Naive thymus-derived CD4-positive, alpha-beta T cell (primary cell): ENCODE measurements around the gene SRMS. TPM values are rescaled to one million over a fixed set of nuclear protein-coding genes. Genes with fewer than 3 reads are reported as not detected.

ENCODE experiments used
- ATAC-seq: fragments of 150-1000 bp; cut with Tn5 transposase; 2 replicates; pipeline ENCODE4 v1.10.0; 2021; ENCODE audit warnings: mild to moderate bottlenecking, moderate library complexity
- CTCF ChIA-PET: fragments of 350-600 bp; sonication (Branson Sonifier 250); formaldehyde crosslinking; loops from one replicate; lab custom pipeline; 2021; ENCODE audit warnings: antibody characterized with exemption; lab: Charles Lee
- POLR2A ChIA-PET: fragments of 350-600 bp; sonication (Branson Sonifier 250); formaldehyde crosslinking; loops from one replicate; lab custom pipeline; 2021; ENCODE audit warnings: antibody characterized with exemption, inconsistent platforms; lab: Charles Lee
- DNase-seq, 9 donors: peaks; one replicate each; pipeline versions ENCODE4 v3.0.0 to v3.0.0-alpha.2; 2020 to 2022; ENCODE audit warnings: mixed read lengths in 1 of 9
- H3K27ac ChIP-seq: one replicate; pipeline ENCODE4 v1.7.0; 2013; ENCODE audit warnings: mild to moderate bottlenecking, low read depth, low read length, moderate library complexity
- H3K27me3 ChIP-seq, 2 donors: one replicate each; pipeline ENCODE4 v1.7.0; 2013; ENCODE audit warnings: low read length in 2 of 2, mild to moderate bottlenecking in 2 of 2, moderate library complexity in 2 of 2; ENCODE audit not compliant: control insufficient read depth in 2 of 2, insufficient read depth in 2 of 2
- H3K36me3 ChIP-seq, 3 experiments: 1 replicate in 2 of 3; 2 replicates in 1 of 3; pipeline ENCODE4 v1.7.0; 2013; ENCODE audit warnings: low read length in 3 of 3, mild to moderate bottlenecking in 3 of 3, moderate library complexity in 1 of 3; ENCODE audit not compliant: insufficient read depth in 3 of 3, control insufficient read depth in 2 of 3
- H3K4me1 ChIP-seq, 2 donors: one replicate each; pipeline ENCODE4 v1.7.0; 2013; ENCODE audit warnings: low read length in 2 of 2, mild to moderate bottlenecking in 2 of 2, moderate library complexity in 1 of 2; ENCODE audit not compliant: control insufficient read depth in 2 of 2, insufficient read depth in 2 of 2
- H3K4me3 ChIP-seq: 2 replicates; pipeline ENCODE4 v1.7.0; 2013; ENCODE audit warnings: mild to moderate bottlenecking, low read length
- H3K9me3 ChIP-seq, 3 experiments: 1 replicate in 2 of 3; 2 replicates in 1 of 3; pipeline ENCODE4 v1.7.0; 2013; ENCODE audit warnings: low read length in 3 of 3; ENCODE audit not compliant: control insufficient read depth in 2 of 3
- H3K27ac Mint-ChIP-seq, 9 donors: one replicate each; pipeline ENCODE4 v1.8.0; 2020 to 2022; ENCODE audit warnings: mixed read lengths in 9 of 9, mild to moderate bottlenecking in 8 of 9, moderate library complexity in 5 of 9, inconsistent platforms in 2 of 9
- H3K27me3 Mint-ChIP-seq, 5 donors: one replicate each; pipeline ENCODE4 v1.8.0; 2021 to 2022; ENCODE audit warnings: mixed read lengths in 5 of 5, mild to moderate bottlenecking in 1 of 5
- H3K36me3 Mint-ChIP-seq, 5 donors: one replicate each; pipeline ENCODE4 v1.8.0; 2020 to 2022; ENCODE audit warnings: mixed read lengths in 5 of 5, mild to moderate bottlenecking in 3 of 5, inconsistent platforms in 1 of 5
- H3K4me1 Mint-ChIP-seq, 7 donors: one replicate each; pipeline ENCODE4 v1.8.0; 2020 to 2022; ENCODE audit warnings: mixed read lengths in 7 of 7, mild to moderate bottlenecking in 3 of 7, inconsistent platforms in 1 of 7
- H3K4me3 Mint-ChIP-seq, 10 donors: one replicate each; pipeline ENCODE4 v1.8.0; 2020 to 2022; ENCODE audit warnings: mild to moderate bottlenecking in 10 of 10, mixed read lengths in 10 of 10, moderate library complexity in 6 of 10, inconsistent platforms in 2 of 10
- H3K9me3 Mint-ChIP-seq, 11 donors: one replicate each; pipeline ENCODE4 v1.8.0; 2020 to 2022; ENCODE audit warnings: mixed read lengths in 11 of 11, mild to moderate bottlenecking in 4 of 11, inconsistent platforms in 1 of 11, moderate library complexity in 1 of 11
- intact Hi-C, 2 donors: fragments of 100-400 bp; cut with micrococcal nuclease; formaldehyde crosslinking; loops; one replicate each; pipeline ENCODE4 v1.15.1; 2023
- polyA plus RNA-seq, 2 donors: library from polyadenylated mRNA; unstranded; fragments of 300-500 nt; fragmentation: Illumina TruSeq; gene quantifications; one replicate each; pipeline ENCODE4 v1.2.3, GENCODE V29; 2021
- total RNA-seq, 6 experiments: library from RNA in 5 of 6; stranded (reverse) in 5 of 6; gene quantifications; 1 replicate in 5 of 6; 2 replicates in 1 of 6; pipeline ENCODE4 v1.2.3 and lab custom pipeline; 2021 to 2026

The SRMS gene
- total and polyA plus RNA-seq, 7 experiments from 2014 or later = 0.24 TPM; not detected in 6

DNA sequence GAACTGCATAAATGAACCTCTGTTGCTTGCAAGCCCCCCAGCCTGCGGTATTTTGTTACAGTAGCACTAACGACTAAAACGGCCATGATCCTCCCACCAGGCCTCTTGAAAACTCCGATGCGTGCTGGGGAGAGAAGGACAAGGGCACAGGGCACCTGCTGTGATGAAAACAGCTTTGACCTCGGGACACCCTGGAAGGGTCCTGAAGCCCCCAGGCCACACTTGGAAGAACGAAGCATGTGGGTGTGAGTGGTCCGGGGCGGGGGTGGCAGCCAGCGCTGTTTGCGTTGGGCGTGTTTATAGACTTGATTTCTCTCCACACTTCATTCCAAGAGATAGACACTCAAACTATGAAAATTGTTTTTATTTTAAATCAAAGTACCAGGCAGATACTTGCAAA is 39.7 kb upstream of the SRMS start:
- Mint-ChIP-seq H3K9me3 (no peaks in the 10 kb centered on the region), H3K4me3 (peak overlapping the region in 4 of 10 donors; percentile 1 to 66 (median 36)), H3K4me1 (peaks cover 5 to 27% (median 20%) of the 10 kb centered on the region in 7 donors), H3K27ac (peak overlapping the region in 6 of 9 donors; percentile 41 to 96 (median 84)), H3K27me3 (peaks cover 0 to 9% (median 0%) of the 10 kb centered on the region in 5 donors), H3K36me3 (peaks cover 0 to 26% (median 9%) of the 10 kb centered on the region in 5 donors)
- peaks cover 0 to 36% (median 0%) of the 10 kb centered on the region in 3 experiments for H3K36me3 ChIP-seq
- H3K9me3 ChIP-seq = no peaks in the 10 kb centered on the region
- H3K27ac ChIP-seq = no peak overlapping the region
- ChIA-PET POLR2A (interaction anchor here (0.5 kb wide), 1 partner anchor 390 kb away, joined by 3 read pairs; no protein-coding TSS in a partner anchor), CTCF (interaction anchor here (1.4 kb wide), 1 partner anchor 55 kb away, joined by 4 read pairs; no protein-coding TSS in a partner anchor)
- H3K4me3 ChIP-seq = no peak overlapping the region
- no peaks in the 10 kb centered on the region for H3K27me3 ChIP-seq
- no peak for DNase-seq
- intact Hi-C loops = no loop called here
- ATAC-seq = no peak
- peaks cover 0 to 23% of the 10 kb centered on the region in 2 donors for H3K4me1 ChIP-seq

GRCh38 chr20:63586797-63587196 is 39.2 kb upstream of the SRMS start:
- DNase-seq (no peak), ATAC-seq (no peak)
- H3K27ac Mint-ChIP-seq = peak overlapping the region in 1 of 9 donors; percentile 87
- H3K9me3 Mint-ChIP-seq = no peaks in the 10 kb centered on the region
- H3K27me3 Mint-ChIP-seq = peaks cover 0 to 9% (median 0%) of the 10 kb centered on the region in 5 donors
- H3K27ac ChIP-seq = no peak overlapping the region
- peaks cover 0 to 23% (median 9%) of the 10 kb centered on the region in 5 donors for H3K36me3 Mint-ChIP-seq
- H3K4me1 Mint-ChIP-seq = peaks cover 5 to 27% (median 20%) of the 10 kb centered on the region in 7 donors
- H3K4me3 ChIP-seq = no peak overlapping the region
- H3K9me3 ChIP-seq = no peaks in the 10 kb centered on the region
- H3K27me3 ChIP-seq = no peaks in the 10 kb centered on the region
- POLR2A ChIA-PET = interaction anchor here (0.5 kb wide), 1 partner anchor 391 kb away, joined by 3 read pairs; no protein-coding TSS in a partner anchor
- H3K4me1 ChIP-seq = peaks cover 0 to 23% of the 10 kb centered on the region in 2 donors
- intact Hi-C loops = no loop called here
- CTCF ChIA-PET = no interaction called here
- peaks cover 0 to 31% (median 0%) of the 10 kb centered on the region in 3 experiments for H3K36me3 ChIP-seq
- no peak overlapping the region for H3K4me3 Mint-ChIP-seq

DNA sequence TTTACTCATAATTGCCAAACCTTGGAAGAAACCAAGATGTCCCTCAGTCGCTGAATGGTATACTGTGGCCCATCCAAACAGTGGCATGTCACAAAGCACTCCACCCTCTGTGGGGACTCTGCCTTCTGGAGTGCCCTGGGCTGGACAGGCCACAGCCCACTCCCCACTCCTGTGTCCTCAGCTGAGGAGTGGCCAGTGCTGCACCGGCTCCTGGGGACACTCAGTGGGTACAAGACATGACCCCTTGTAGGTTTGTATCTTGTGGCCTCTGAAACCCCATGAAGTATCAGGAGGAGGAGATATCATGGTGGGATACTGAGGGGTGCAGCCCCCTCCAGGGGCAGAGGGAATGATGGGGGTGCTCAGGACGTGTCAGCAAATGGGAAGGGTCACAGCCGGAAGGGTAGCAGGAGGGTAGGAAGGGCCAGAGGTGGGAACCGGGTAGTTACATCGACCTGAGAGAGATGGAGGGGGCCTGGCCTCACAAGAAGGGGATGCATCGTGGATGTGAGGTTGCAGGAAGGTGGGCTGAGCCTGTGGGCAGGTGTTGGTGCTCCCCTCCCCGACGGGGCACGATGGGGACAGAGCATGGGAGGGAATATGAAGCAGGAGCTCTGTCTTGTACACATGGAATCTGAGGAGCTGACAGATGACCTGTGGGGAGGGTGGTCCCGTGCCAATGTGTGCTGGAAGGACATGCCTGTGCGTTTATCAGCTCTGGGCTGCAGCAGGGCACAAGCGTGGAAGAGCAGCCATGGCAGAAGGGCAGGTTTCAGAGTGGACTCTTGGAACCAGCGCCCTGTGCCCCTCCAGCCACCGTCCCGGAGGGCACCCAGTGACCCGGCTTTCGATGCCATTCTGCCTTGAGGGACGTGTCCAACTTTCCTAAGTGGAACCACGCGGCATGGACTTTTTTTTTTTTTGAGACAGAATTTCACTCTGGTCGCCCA is 38.3 kb upstream of the SRMS start:
- Histone ChIP-seq H3K27me3 (no peaks in the 10 kb centered on the region), H3K4me3 (no peak overlapping the region), H3K4me1 (peaks cover 0 to 29% of the 10 kb centered on the region in 2 donors), H3K27ac (no peak overlapping the region), H3K9me3 (no peaks in the 10 kb centered on the region), H3K36me3 (peaks cover 0 to 22% (median 0%) of the 10 kb centered on the region in 3 experiments)
- ChIA-PET POLR2A (no interaction called here), CTCF (no interaction called here)
- DNase-seq (no peak), ATAC-seq (no peak)
- intact Hi-C loops = no loop called here
- H3K9me3 Mint-ChIP-seq = no peaks in the 10 kb centered on the region
- H3K27ac Mint-ChIP-seq = peak overlapping the region in 3 of 9 donors; percentile 28 to 38 (median 28)
- H3K4me3 Mint-ChIP-seq = peak overlapping the region in 2 of 10 donors; percentile 43 to 47
- H3K36me3 Mint-ChIP-seq = peaks cover 0 to 18% (median 6%) of the 10 kb centered on the region in 5 donors
- peaks cover 5 to 29% (median 21%) of the 10 kb centered on the region in 7 donors for H3K4me1 Mint-ChIP-seq
- peaks cover 0 to 9% (median 0%) of the 10 kb centered on the region in 5 donors for H3K27me3 Mint-ChIP-seq

DNA sequence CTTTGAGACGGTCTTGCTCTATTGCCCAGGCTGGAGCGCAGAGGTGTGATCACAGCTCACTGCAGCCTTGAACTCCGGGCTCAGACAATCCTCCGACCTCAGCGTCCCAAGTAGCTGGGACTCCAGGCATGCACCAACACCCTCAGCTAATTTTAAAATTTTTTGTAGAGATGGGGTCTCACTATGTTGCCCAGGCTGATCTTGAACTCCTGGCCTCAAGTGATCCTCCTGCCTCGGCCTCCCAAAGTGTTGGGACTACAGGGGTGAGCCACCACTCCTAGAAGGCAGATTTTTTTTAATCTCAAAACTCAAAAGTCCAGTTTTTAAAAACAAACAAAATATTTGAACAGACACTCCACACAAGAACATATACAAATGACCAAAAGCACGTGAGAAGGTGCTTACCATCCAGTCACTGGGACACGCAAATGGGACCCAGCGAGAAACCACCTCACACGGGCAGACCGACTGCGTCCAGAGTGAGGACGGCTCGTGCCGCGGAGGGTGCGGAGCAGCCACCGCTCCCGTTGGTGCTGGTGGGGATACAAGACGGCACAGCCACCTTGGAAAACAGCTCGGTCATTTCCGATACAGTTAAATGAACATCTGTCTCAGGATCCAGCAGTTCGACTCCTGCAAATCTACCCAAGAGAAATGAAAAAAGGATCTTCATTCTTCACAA is 35.0 kb upstream of the SRMS start:
- Histone ChIP-seq H3K4me3 (no peak overlapping the region), H3K4me1 (peaks cover 0 to 18% of the 10 kb centered on the region in 2 donors), H3K27ac (no peak overlapping the region), H3K9me3 (no peaks in the 10 kb centered on the region), H3K36me3 (no peaks in the 10 kb centered on the region), H3K27me3 (no peaks in the 10 kb centered on the region)
- Mint-ChIP-seq H3K9me3 (no peaks in the 10 kb centered on the region), H3K27me3 (peaks cover 0 to 33% (median 0%) of the 10 kb centered on the region in 5 donors), H3K27ac (peak overlapping the region in 2 of 9 donors; percentile 41 to 46), H3K4me3 (no peak overlapping the region), H3K36me3 (no peaks in the 10 kb centered on the region), H3K4me1 (peaks cover 5 to 26% (median 16%) of the 10 kb centered on the region in 7 donors)
- POLR2A ChIA-PET = interaction anchor here (0.7 to 1.2 kb wide), 5 partner anchors 21 to 56 kb away, joined by 3 to 5 read pairs (median 3); partner anchors contain the start of gene PTK6
- ATAC-seq (no peak), DNase-seq (no peak)
- CTCF ChIA-PET = interaction anchor here (2.6 kb wide), 1 partner anchor 45 kb away, joined by 18 read pairs; the partner anchor contains the start of gene PTK6
- intact Hi-C loops = no loop called here

DNA sequence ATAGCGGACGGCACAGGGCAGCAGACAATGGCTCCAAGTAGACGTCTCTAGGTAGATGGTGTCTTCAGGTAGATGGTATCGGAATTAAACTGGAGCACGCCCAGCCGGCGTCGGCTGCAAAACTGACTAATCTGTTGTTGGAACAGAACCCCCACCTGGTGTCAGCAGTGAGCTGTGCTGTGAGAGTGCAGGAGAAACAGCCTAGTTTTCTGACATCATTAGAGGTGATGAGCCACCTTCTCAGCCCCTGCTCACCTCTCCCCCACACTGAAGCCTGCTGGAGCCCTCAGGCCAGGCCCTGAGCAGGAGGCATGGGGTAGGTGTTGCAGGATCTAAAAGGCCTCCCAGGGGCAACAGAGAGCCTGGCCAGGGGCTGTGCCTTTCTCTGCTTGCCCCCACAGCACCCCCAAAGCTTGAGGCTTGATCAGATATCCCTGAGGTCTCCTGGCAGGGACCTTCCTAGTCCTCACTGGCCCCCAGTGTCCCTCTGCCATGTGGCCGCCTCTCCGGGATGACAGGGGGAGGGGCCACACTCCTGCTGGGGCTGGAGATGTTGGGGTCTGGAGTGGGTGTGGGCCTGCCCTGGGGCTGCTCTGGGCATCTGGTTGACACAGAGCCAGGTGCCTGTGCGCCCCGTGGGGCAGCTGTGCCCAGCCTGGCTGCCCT is 33.4 kb upstream of the SRMS start:
- no peaks in the 10 kb centered on the region for H3K36me3 Mint-ChIP-seq
- peaks cover 0 to 10% of the 10 kb centered on the region in 2 donors for H3K4me1 ChIP-seq
- no peak overlapping the region for H3K27ac ChIP-seq
- intact Hi-C loops = loop anchor here (1.0 to 2.0 kb wide), 11 partner anchors 28 to 394 kb away; partner anchors contain the start of genes ARFRP1 (in 1 of the 2) and RTEL1 (in 1 of the 2)
- H3K4me3 Mint-ChIP-seq = peak overlapping the region in 1 of 10 donors; percentile 17
- H3K27ac Mint-ChIP-seq = peak overlapping the region in 1 of 9 donors; percentile 74
- no peaks in the 10 kb centered on the region for H3K9me3 Mint-ChIP-seq
- H3K27me3 ChIP-seq = no peaks in the 10 kb centered on the region
- H3K36me3 ChIP-seq = no peaks in the 10 kb centered on the region
- ChIA-PET CTCF (interaction anchor here (0.8 to 2.6 kb wide), 2 partner anchors 43 to 77 kb away, joined by 3 to 18 read pairs; partner anchors contain the start of genes PTK6 and RTEL1), POLR2A (interaction anchor here (1.0 to 1.2 kb wide), 3 partner anchors 43 to 58 kb away, joined by 3 to 5 read pairs (median 3); no protein-coding TSS in a partner anchor)
- H3K9me3 ChIP-seq = no peaks in the 10 kb centered on the region
- peaks cover 0 to 42% (median 0%) of the 10 kb centered on the region in 5 donors for H3K27me3 Mint-ChIP-seq
- no peak overlapping the region for H3K4me3 ChIP-seq
- DNase-seq = peak; percentile 30 to 87 (median 81)
- ATAC-seq = peak; percentile 96
- peaks cover 0 to 17% (median 14%) of the 10 kb centered on the region in 7 donors for H3K4me1 Mint-ChIP-seq
